ENCODE measurements around the gene PHACTR3. TPM values are rescaled to one million over a fixed set of nuclear protein-coding genes. Genes with fewer than 3 reads are reported as not detected.
A peak's percentile ranks its signal among the peaks of the same experiment; 100 is the strongest.
"Not testable (repeated sequence)": the region's sequence is repeated elsewhere in the genome, so short reads cannot be mapped to it uniquely, and the experiment has no call there.

PHACTR3 gene
- total RNA-seq, result 1 to 10 TPM in 1 of 4 donors, under 1 TPM in 3; 0.26 to 3.2 (median 0.57) TPM

- H3K4me3 ChIP-seq, result no peak within 1 kb of the TSS
- H3K27ac ChIP-seq, result no peak within 1 kb of the TSS
- DNase-seq, result no peak
Observed at GRCh38 chr20:59603781-59604541, at the start of gene PHACTR3. Gene PHACTR3, plus strand, starts transcription at chr20:59604540. Its CDS starts 475 bp downstream, at chr20:59605015.

DNA sequence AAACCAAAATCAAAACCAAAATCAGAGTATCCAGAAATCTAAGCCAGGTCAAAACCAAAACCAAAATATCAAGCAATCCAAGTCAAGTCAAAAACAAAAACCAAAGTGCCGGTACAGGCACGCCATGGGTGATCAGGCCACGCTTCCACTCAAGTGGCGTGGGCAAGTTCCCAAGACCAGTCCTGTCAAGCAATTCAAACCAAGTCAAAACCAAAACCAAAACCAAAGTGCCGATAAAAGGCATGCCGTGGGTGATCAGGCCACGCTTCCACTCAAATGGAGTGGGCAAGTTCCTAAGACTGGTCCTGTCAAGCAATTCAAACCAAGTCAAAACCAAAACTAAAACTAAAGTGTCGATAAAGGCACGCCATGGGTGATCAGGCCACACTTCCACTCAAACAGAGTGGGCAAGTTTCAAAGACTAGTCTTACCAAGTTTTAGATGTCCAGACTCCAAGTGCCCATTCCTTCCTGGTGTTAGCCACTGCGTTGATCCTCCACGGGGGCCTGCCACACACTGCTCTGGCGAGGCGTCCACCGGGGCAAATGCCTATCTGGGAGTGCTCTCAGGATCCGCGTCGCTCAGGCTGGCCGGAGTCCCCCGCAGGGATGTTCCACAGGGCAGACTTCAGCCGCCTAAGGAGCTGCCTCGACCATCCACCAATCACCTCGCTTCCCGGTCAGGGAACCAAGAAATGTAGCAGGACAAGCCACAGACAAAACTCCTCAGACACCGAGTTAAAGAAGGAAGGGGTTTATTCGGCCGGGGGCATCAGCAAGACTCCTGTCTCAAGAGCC is 46.4 kb upstream of the PHACTR3 start:
- H3K4me3 ChIP-seq; intact Hi-C loops (cut with DNase I; ENCODE audit: low total_unique reads): not testable (repeated sequence)

More at GRCh38 chr20:59603781-59604541, at the start of gene PHACTR3:
- Histone ChIP-seq H3K4me1 (no peaks in the 10 kb centered on the region), H3K36me3 (no peaks in the 10 kb centered on the region), H3K27me3 (peaks cover 0 to 22% of the 10 kb centered on the region in 2 donors), H3K9me3 (no peaks in the 10 kb centered on the region)
- TF ChIP-seq CTCF (IDR thresholded peaks at IDR 0.05), result no peak
- TF ChIP-seq POLR2A (IDR thresholded peaks at IDR 0.05), result no peak
- intact Hi-C loops (cut with DNase I; ENCODE audit: low total_unique reads), result no loop called here

DNA sequence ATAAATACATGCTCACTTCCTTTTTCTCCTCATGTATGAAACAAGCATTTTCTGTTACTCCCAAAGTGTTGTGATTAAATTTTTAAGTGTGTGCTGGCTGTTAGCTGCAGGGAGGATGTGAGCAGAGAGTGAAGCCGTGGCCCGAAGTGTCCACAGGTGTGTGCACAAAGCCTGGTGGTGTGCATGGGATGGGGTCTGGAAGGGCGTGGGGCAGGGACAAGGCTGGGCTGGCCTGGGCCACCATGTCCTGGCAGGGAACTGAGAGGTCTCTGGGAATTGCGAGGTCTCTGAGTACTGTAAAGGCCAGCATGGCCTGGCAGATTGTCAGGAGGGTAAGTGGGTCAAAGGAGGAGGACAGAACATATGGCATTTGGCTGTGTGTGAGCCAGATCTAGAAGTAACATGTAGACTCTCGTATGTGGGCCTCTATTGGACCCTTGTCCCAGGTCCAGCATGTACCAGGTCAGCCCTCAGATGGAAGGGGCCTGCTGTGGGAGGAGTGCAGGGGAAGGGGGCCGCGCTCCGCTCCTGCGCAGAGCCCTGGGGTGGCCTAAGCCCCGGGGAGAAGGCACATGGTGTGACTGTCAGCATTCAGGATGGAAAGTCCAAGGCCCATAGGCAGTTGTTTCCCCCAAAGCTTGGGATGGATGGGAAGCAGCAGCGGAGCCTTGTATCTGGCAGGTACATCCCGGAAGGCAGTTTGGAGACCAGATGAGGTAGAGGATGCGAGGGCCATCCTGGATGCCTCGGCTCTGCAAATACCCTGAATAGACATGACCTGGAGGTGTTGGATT is 45.1 kb upstream of the PHACTR3 start:
- Histone ChIP-seq H3K27ac (no peak overlapping the region), H3K9me3 (no peaks in the 10 kb centered on the region), H3K27me3 (no peaks in the 10 kb centered on the region), H3K4me1 (no peaks in the 10 kb centered on the region), H3K36me3 (no peaks in the 10 kb centered on the region), H3K4me3 (no peak overlapping the region)
- DNase-seq, result no peak
- TF ChIP-seq POLR2A (IDR thresholded peaks at IDR 0.05) (no peak), CTCF (IDR thresholded peaks at IDR 0.05) (no peak)
- intact Hi-C loops (cut with DNase I; ENCODE audit: low total_unique reads), result no loop called here

More for the DNA sequence above, 46.4 kb upstream of the PHACTR3 start:
- H3K36me3 ChIP-seq, H3K4me1 ChIP-seq, H3K9me3 ChIP-seq, DNase-seq, H3K27me3 ChIP-seq, H3K27ac ChIP-seq: not testable (repeated sequence)

DNA sequence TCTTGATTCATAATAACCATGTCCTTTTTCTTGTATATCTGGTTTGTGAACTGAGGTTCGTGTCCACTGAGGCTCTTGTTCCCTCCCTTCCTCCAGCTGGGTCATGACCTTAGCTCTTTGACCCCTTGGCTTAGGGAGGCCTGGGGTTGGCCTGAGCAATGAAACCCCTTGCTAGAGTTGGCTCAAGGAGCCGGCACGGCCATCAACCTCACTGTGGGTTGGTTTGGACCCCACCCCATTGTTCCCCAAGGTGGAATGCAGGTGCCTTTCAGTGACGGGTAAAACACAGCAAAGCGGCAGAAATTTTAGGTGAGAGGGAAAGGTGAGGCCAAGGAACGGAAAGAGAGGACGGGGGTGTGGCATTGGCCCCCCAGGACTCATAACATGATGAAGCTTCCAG is 44.5 kb upstream of the PHACTR3 start:
- Histone ChIP-seq H3K4me1 (no peaks in the 10 kb centered on the region), H3K9me3 (no peaks in the 10 kb centered on the region), H3K4me3 (no peak overlapping the region), H3K27ac (no peak overlapping the region), H3K27me3 (no peaks in the 10 kb centered on the region), H3K36me3 (no peaks in the 10 kb centered on the region)
- no peak for DNase-seq
- TF ChIP-seq POLR2A (IDR thresholded peaks at IDR 0.05), result no peak
- no peak for TF ChIP-seq CTCF (IDR thresholded peaks at IDR 0.05)
- intact Hi-C loops (cut with DNase I; ENCODE audit: low total_unique reads), result no loop called here

- Histone ChIP-seq H3K36me3 (no peaks in the 10 kb centered on the region), H3K27ac (no peak overlapping the region), H3K9me3 (no peaks in the 10 kb centered on the region), H3K4me3 (no peak overlapping the region), H3K27me3 (no peaks in the 10 kb centered on the region), H3K4me1 (no peaks in the 10 kb centered on the region)
- DNase-seq, result no peak
- TF ChIP-seq POLR2A (IDR thresholded peaks at IDR 0.05) (no peak), CTCF (IDR thresholded peaks at IDR 0.05) (peak in 1 of 4 experiments; percentile 7)
- intact Hi-C loops (cut with DNase I; ENCODE audit: low total_unique reads), result no loop called here
Observed at GRCh38 chr20:59560588-59561227, 43.6 kb upstream of the PHACTR3 start.
